ENCODE data around the gene CCL24. TPM values are rescaled to one million over a fixed set of nuclear protein-coding genes. Genes with fewer than 3 reads are reported as not detected.
"Not testable (repeated sequence)": the region's sequence is repeated elsewhere in the genome, so short reads cannot be mapped to it uniquely, and the experiment has no call there.

The CCL24 gene
- total RNA-seq, 4 donors from 2014 or later = not detected

- intact Hi-C loops (cut with DNase I; ENCODE audit: low total_unique reads) = no loop called here
- in situ Hi-C loops (cut with MboI; ENCODE audit: low sequenced_read_pairs in 4 of 4) = loop anchor here in 1 of 4 donors (25.0 kb wide), 1 partner anchor 700 kb away; the partner anchor contains the start of gene RCC1L
- ATAC-seq = peak; percentile 89 to 94
These were observed 51.2 kb downstream of the CCL24 start for GRCh38 chr7:75762350-75762917.

GRCh38 chr7:75761801-75762200 lies 51.8 kb downstream of the CCL24 start:
- in situ Hi-C loops (cut with MboI; ENCODE audit: low sequenced_read_pairs in 4 of 4) = loop anchor here in 1 of 4 donors (25.0 kb wide), 1 partner anchor 700 kb away; the partner anchor contains the start of gene RCC1L
- H3K27ac ChIP-seq; DNase-seq; H3K4me1 ChIP-seq; H3K27me3 ChIP-seq; H3K4me3 ChIP-seq; H3K36me3 ChIP-seq; ATAC-seq; H3K9me3 ChIP-seq; intact Hi-C loops (cut with DNase I; ENCODE audit: low total_unique reads): not testable (repeated sequence)

More at GRCh38 chr7:75762350-75762917, 51.2 kb downstream of the CCL24 start:
- Histone ChIP-seq H3K27me3 (no peaks in the 10 kb centered on the region), H3K9me3 (no peaks in the 10 kb centered on the region), H3K36me3 (no peaks in the 10 kb centered on the region), H3K4me3 (no peak overlapping the region), H3K27ac (no peak overlapping the region), H3K4me1 (no peaks in the 10 kb centered on the region)
- DNase-seq = no peak
- no peak for TF ChIP-seq POLR2A (IDR thresholded peaks at IDR 0.05)
- TF ChIP-seq, protein P1, sequence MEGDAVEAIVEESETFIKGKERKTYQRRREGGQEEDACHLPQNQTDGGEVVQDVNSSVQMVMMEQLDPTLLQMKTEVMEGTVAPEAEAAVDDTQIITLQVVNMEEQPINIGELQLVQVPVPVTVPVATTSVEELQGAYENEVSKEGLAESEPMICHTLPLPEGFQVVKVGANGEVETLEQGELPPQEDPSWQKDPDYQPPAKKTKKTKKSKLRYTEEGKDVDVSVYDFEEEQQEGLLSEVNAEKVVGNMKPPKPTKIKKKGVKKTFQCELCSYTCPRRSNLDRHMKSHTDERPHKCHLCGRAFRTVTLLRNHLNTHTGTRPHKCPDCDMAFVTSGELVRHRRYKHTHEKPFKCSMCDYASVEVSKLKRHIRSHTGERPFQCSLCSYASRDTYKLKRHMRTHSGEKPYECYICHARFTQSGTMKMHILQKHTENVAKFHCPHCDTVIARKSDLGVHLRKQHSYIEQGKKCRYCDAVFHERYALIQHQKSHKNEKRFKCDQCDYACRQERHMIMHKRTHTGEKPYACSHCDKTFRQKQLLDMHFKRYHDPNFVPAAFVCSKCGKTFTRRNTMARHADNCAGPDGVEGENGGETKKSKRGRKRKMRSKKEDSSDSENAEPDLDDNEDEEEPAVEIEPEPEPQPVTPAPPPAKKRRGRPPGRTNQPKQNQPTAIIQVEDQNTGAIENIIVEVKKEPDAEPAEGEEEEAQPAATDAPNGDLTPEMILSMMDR (IDR thresholded peaks at IDR 0.05 in 4 of 5, conservative IDR thresholded peaks at IDR 0.05 in 1 of 5) = peak; percentile 48 to 72 (median 65)

Other genes with a start within 250 kb of the CCL24 start
- gene HIP1, start 74.9 kb downstream of the CCL24 start, total RNA-seq = 10 to 100 TPM in 1 of 4 donors, 1 to 10 TPM in 3; 5.8 to 11.1 (median 7.9) TPM
- gene CCL26, start 41.6 kb downstream of the CCL24 start, total RNA-seq = not detected
- 10 to 100 TPM; 28.5 to 52.1 (median 38.2) TPM for gene RHBDD2, start 65.2 kb upstream of the CCL24 start, total RNA-seq
- 100 to 1,000 TPM in 3 of 4 donors, 10 to 100 TPM in 1; 85.7 to 218 (median 115) TPM for gene POR, start 101.3 kb upstream of the CCL24 start, total RNA-seq
- 10 to 100 TPM; 21.3 to 56.7 (median 38.2) TPM for gene TMEM120A, start 180.8 kb upstream of the CCL24 start, total RNA-seq
- gene STYXL1, start 234.2 kb upstream of the CCL24 start, total RNA-seq = 10 to 100 TPM; 10.0 to 31.5 (median 17.3) TPM
- gene MDH2, start 234.3 kb upstream of the CCL24 start, total RNA-seq = 100 to 1,000 TPM; 236 to 344 (median 284) TPM

All from gastrocnemius medialis (tissue), 4 donors.